GM18858 (cell line): Measurements from ENCODE around the gene SPTSSB.

Experiments
- ATAC-seq: cut with Tn5 transposase; IDR thresholded peaks from one replicate; pipeline ENCODE4 v1.9.1; 2021; ENCODE audit not compliant: unreplicated experiment

Gene SPTSSB

DNA sequence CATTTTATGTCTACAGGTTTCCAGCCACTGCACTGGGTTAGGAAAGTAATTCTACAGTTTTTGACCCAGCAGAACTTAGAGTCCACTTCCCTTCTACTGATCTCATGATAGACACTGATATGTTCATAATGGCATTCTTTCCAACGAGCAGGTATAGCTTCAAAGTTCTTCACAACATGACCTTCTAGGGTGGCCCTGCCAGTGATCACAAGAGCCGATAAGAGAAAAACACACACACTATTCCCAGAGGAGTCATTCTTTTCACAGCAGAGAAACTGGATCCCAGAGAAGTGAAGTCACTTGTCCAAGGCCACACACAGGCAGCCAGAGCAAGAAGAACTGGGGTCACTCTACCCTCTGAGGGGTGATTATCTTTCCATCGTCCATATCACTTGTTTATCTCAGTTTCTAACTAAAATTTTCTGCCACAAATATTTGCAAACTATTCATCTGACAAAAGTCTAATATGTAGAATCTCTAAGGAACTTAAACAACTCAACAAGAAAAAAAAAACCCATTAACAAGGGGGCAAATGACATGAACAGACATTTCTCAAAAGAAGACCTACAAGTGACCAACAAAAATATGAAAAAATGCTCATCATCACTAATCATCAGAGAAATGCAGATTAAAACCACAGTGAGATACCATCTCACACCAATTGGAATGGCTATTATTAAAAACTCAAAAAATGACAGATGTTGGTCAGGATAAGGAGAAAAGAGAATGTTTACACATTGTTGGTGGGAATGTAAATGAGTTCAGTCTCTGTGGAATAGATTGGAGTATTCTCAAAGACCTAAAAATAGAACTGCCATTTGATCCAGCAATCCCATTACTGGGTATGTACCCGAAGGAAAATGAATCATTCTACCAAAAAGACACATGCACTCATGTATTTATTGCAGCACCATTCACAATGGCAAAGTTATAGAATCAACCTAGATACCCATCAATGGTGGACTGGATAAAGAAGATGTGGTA is 31.5 kb downstream of the SPTSSB start:
- no peak for ATAC-seq

DNA sequence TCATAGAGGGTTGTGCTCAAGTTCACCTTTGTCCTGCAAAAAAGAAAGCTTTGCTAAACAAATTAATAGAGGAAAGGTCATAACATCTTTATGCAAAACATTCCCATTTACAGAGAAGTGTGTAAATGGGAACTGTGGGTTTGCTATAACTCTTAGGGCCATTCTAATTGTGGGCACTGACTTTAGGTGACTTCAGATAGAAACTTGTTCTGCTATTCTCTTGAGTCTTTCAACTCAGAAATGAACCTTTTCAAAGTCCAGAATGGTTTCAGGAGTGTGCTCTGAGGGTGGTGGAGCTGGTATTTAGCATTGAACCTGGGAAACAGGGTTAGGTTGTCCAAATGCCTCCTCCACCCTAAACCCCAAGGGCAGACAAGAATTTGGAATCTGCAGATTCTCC is 34.0 kb downstream of the SPTSSB start:
- peak; percentile 46 for ATAC-seq

DNA sequence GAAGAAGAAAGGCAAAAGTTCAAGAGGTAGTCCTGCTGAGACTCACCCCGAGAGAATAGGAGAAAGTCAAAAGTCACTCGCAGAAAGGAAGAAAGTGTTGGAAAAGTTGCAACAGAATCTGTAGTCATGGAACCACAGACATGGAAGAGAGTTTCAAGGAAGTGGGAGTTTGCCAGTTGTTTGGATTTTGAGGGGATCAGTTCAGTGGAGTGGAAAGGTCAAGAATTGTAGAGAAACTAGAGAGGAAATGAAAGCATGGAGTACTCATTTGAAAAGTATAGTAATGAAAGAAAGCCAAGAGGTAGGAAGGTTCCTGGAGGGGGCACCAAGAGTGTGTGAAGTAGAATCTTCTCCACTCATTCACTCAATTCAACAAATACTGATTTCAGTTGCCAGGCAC is 34.7 kb downstream of the SPTSSB start:
- ATAC-seq, result no peak

DNA sequence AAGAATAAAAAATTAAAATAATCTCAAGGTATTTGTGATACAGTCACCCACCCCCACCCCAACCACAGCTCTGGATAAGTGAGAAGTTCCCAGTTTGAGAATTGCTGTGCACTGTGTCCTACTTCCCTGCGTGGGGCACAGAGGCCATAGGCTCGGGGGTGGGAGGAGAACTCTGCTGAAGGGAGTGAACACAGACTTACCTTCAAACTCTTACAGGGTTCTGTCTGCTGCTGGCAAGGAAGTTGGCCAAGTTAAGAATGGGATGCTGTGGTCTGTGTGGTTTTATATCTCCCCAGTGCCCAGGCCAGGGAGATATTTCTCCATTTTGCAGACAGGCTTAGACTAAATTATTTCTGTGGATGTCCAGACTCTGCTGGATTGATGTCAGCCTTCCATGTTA is 37.6 kb downstream of the SPTSSB start:
- ATAC-seq, result no peak

DNA sequence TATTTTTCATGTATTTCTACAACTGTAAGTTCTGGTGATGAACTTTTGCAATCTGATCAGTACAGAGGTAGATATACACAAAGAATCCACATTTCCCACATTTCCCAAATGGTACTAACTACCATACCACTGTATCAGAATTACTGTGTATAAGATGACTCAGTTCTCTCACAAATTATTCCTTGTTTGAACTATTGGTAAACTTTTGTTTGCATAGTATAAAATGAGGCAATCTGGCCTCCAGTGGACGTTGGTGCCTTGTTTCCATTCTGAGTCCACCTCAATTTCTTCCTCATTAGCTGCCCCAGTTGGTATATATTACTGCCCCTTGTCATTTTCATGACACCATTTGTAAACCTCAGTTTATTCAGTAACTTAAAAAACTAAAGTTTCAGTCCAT is 38.5 kb downstream of the SPTSSB start:
- ATAC-seq, result no peak

DNA sequence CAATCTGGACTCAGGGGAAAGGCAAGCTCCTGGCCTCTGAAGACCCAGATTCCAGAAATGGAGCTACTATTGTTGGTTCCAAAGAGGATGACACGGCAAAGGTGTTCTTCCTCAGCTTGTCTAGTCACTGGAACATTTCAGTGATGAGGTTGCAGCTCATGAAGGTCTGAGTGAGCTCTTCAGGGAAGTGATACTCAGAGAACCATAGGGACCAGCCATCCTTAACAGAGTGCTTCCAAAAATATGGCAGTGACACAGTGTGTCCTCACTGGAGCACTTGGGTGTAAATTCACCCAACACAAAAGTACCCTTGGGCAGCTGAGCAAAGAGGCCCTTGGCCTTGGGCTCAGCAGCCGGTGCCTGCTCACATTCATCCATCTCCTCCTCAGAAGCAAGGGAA is 46.3 kb downstream of the SPTSSB start:
- ATAC-seq, result no peak

DNA sequence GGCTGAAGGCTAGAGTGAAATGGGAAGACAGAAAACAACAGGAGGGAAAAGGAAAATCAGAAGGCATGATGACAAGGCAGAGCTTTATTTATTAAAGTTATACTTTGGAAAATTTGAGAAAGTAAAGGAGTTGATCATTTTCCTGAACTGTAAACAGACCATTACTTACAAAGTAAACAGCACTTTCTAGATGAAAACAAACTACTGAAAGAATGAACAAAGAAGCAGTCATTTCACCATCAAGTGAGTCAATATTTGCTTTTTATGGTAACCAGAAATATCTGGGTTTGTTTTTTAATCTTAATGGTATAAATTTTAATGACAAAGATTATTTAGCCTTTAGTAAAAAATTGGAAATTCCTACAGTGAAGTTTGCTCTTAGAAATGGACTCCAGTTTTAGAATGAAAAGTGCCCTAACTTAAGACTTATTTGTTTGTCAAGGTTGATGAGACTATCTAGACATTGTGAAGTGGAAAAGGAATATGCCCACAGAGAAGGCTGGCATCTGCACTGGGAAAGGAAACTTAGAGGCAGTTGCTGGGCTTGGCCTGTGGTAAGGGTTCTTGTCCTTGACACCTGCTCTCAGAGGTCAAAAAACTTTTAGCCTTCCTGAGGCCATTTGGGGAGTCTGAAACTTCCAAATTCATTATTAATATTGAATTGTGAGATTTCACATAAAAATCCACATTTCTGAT is 47.2 kb downstream of the SPTSSB start:
- ATAC-seq, result no peak

DNA sequence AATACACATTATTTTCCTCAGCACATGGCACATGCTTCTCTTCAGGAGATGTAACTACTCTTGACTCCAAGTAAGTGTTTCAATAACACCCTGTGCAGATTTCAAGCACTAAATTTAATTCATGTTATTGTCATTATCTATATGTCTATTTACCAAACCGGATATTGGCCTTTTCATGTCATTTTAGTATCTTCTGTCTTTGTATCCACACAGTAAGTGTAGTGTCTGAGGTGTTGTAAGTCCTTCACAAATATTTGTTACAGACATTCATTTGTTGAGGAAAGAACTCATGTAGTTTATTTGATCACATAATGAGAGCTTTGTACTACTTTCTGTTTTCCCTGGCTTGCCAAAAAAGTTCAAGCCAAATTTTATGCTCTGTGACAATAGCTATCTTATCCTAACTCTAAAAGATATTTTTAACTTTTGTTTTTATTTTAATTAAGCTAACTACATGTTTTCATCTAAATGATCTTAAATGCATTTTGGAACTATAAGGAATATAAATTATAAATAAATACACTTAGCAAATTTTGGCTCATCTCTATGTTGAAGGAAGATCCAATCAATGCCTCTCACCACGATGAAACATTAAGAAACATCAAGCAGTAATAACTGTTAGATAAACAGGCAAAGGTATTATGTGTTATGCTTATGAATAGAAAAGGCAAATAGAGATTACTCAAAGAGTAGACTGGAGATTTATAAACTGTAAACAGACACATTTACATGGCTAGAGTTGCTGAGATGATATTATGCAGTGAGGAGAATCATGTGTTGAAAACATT is 48.3 kb downstream of the SPTSSB start:
- no peak for ATAC-seq

DNA sequence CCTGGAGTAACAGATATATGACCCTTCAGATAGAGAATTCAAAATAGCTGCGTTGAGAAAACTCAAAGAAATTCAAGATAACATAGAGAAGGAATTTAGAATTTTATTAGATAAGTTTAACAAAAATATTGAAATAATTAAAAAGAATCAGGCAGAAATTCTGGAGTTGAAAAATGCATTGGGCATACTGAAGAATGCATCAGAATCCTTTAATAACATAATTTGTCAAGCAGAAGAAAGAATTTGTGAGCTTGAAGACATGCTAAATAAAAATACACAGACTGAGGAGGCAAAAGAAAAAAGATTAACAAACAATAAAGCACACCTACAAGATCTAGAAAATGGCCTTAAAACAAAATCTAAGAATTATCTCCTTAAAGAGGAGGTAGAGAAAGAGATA is 50.5 kb downstream of the SPTSSB start:
- no peak for ATAC-seq

DNA sequence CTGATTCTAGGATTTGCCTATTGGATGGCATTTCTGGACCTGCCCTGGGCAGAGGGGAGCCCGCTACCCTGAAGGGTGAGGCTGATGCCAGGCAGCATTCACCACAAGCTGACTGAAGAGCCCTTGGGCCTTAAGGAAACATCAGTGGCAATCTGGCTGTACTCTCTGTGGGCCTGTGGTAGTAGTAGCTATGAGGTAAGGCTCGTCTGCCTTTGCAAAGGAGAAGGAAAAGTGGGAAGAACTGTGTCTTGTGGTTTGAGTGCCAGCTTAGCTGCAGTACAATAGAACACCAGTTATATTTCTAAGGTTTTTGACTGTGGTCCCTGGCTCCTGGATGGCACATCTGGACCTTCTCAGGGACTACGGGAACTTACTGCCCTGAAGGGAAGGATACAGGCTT is 51.5 kb downstream of the SPTSSB start:
- no peak for ATAC-seq

DNA sequence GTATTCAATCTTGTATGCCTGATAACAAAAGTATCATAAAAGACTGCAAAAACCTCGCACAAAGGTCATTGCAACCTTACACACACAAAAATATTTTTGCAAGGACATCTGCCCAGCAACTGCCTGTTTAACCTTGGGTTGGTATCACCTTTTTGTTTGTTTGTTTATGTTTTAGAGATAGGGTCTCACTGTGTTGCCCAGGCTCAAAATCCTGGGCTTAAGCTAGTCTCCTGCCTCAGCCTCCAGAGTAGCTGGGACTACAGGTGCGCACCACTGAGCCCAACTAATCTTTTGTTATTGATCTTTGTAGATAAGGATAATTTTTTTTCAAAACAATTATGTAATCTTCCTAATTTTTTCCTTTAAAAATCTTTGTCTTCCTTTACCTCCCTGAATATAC is 54.2 kb downstream of the SPTSSB start:
- no peak for ATAC-seq

DNA sequence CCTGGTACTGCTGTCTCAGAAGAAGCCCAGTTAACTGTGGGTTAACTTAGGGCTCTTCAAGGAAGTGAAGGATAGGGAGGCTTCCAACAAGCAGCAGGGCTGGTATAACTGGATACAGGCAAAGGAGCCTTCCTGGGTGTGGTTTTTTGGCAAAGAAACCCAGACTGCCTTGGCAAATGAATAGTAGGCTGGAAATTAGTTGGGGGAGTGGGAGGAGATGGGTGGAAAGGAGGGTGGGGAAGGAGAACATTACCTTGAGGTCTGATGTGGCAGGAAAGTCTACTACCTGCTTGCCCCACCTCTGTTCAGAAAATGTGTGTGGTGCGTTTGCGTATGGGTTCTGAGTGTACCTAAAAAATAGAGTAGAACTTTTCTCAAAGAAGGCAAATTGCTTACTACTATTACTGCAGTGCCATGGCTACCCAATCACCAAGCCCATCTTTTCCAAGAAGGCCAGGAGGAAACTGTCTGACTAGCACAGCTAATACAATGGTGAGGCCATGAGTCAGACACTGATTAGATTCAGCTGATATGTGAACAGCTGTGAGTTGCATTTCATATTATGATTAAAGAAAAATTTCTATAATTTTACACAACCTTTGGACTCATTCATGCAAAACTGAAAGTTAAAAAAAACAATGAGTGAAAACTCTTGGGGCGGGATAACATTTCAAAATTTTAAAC is 55.2 kb downstream of the SPTSSB start:
- ATAC-seq, result no peak

DNA sequence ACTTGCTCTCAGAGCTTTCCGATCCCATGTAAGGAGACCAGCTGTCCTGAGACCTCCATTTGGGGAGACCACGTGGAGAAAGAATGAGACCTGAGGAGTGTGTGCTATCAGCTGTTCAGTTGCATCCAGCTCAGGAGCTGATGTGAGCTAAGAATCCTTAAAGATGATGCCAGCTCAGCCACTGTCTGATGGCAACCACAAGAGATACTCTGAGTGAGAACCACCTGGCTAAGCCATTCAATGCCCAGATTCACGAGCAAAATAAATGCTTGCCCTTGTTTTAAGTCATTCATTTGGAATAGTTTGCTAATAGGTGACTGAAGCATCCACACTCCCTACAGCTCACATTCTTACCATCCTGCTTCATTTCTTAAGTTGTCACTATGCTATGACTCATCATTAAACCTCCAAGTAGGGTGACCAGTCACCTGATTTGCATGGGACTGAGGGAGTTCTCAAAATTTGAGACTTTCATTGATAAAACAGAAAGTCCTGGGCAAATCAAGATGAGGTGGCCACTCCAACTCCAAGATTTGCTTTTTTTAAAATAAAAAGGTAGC is 56.4 kb downstream of the SPTSSB start:
- peak; percentile 65 for ATAC-seq

DNA sequence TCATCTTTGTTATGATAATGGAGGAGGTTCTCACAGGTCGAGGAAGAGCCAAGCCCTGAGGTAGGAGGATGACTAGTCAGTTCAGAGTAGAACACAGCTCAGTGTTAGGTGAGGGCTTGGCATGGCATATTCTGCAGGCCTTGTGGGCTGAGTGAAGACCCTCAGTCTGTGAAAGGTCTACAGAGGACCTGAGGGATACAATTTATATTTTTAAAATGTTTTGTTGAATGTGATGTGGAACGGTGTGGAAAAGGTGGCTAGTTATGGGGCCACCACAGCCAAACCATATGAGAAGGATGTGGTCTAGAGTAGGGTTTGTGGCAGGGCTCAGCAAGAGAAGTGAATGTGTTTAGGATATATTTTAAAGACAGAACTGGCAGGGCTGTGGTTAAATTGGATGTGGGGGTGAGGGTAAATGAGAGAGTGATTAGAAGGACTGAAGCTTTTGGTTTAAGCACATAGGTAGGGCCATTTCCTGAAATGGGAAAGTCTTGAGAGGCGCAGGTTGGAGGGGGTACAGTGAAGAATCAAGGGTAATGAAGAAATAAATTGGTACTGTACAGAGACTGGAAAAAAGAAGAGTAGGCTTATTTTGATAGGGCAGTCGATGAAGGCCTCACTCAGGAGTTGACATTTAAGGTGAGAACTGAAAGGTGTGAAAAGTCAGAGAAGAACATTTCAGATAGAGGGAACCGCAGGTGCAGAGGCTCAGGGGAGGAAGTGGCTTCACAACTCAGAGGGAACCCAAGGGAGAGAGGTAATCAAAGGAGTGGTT is 60.5 kb downstream of the SPTSSB start:
- ATAC-seq, result peak; percentile 67

DNA sequence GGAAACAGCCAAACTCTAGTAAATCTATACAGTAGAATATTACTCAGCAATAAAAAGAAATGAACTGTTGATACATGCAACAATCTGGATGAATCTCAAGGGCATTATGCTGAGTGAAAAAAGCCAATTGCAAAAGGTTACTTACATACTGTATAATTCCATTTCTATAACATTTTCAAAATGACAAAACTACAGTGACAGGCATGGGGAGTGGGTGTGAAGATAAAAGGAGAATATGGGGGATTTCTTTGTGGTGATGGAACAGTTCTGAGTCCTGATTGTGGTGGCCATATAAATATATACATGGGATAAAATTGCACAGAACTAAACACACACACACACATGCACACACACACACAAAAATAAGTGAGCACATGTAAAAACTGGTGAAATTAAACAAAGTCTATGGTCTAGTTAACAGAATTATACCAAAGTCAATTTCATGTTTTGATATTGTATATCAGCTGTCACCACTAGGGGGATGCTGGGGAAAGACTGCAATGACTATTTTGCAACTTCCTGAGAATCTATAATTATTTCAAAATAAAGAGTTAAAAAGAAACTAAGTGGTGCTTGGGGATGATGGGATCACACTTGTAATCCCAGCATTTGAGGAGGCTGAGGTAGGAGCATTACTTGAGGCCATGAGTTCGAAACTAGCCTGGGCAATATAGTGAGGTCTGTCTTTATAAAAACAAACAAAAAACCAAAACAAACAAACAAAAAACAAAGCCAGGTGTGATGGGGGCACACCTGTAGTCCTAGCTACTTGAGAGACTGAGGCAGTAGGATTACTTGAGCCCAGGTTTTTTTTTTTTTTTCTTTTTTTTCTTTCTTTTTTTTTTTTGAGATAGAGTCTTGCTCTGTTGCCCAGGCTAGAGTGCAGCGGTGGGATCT is 66.0 kb downstream of the SPTSSB start:
- no peak for ATAC-seq

DNA sequence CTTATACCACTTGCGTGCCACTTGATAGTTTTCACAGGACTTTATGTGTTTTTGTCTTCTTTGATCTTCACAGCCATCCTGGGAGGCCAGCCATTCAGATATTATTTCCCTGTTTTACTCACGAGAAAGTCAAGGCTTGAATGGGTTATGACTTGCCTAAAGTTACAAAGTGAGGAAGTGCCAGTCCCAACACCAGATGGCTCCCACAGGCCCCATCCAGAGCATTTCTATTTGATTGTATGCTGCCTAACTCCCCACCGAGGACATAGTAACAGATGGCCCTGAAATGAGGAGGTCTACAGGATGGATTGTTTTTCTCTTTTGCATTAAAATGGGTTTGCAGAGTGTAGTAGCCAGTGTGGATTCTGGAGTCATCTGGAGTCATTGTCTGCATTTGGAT is 74.5 kb downstream of the SPTSSB start:
- no peak for ATAC-seq

DNA sequence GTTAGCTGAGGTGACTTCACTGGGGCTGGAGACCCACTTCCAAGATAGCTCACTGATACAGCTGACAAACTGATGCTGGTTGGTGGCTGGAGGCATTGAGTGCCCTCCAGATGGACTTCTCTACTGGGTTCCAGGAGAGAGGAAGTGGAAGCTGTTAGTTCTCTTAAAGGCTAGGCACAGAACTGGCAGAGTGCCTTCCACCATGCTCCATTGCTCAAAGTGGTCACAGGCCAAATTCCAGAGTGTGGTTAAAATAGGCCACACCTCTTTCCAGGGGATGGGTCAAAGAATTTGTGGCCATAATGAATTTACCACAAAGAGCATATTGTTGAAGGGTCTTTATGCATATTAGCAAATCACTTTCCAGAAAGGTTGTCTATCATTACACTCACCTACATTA is 76.0 kb downstream of the SPTSSB start:
- ATAC-seq, result no peak
